ENCODE results near the gene CDHR5.

- TF ChIP-seq CTCF (conservative IDR thresholded peaks at IDR 0.05 in 1 of 2, IDR thresholded peaks at IDR 0.05 in 1 of 2; ENCODE audit: low read depth in 1 of 2, low read length in 2 of 2), result no peak
- no peak for TF ChIP-seq EZH2 (IDR thresholded peaks at IDR 0.05; ENCODE audit: low read length, missing control alignments)
Measured at GRCh38 chr11:608791-609251, 15.9 kb downstream of the CDHR5 start.

All from fibroblast of lung (primary cell).